ENCODE results near the gene SNX25. TPM values are rescaled to one million over a fixed set of nuclear protein-coding genes. Genes with fewer than 3 reads are reported as not detected.

SNX25 gene
- total and polyA plus RNA-seq, 10 of the 15 experiments (the other 5 are each of a cell fraction or from before 2014, with no cell fraction given), result 11.2 to 117 (median 62.8) TPM

GRCh38 chr4:185227713-185228278, 18.4 kb downstream of the SNX25 start:
- Histone ChIP-seq H2AFZ (ENCODE audit: control insufficient read depth, low read depth, low read length) (no peak overlapping the region), H3K9me3 (replicated peaks; ENCODE audit: control insufficient read depth, insufficient read depth, low read length) (no peaks in the 10 kb centered on the region), H3K27me3 (replicated peaks in 1 of 2; ENCODE audit: control insufficient read depth in 2 of 2, insufficient read depth in 2 of 2, low read length in 1 of 2) (no peaks in the 10 kb centered on the region), H3K79me2 (ENCODE audit: control insufficient read depth, insufficient read depth, low read length) (peaks cover 82% of the 10 kb centered on the region), H3K4me2 (ENCODE audit: control insufficient read depth, insufficient read depth) (no peak overlapping the region), H4K20me1 (ENCODE audit: control insufficient read depth, insufficient read depth) (peaks cover 30% of the 10 kb centered on the region), H3K4me3 (no peak overlapping the region), H3K9ac (ENCODE audit: control insufficient read depth, insufficient read depth, low read length) (no peak overlapping the region), H3K36me3 (ENCODE audit: control insufficient read depth in 2 of 2, insufficient read depth in 2 of 2, low read length in 1 of 2) (peaks cover 2 to 5% of the 10 kb centered on the region in 2 experiments; a peak in 3 of 4 replicates), H3K27ac (ENCODE audit: control insufficient read depth, insufficient read depth) (no peak overlapping the region), H3K4me1 (ENCODE audit: control insufficient read depth, insufficient read depth, low read length) (peaks cover 4% of the 10 kb centered on the region; the same call in 1 of the 2 replicates)
- DNase-seq (ENCODE audit: low read depth, low spot score) (no peak), FAIRE-seq (no peak), ATAC-seq (peak; percentile 16)
- in situ Hi-C loops (cut with MboI) (no loop called here), intact Hi-C loops (cut with micrococcal nuclease; ENCODE audit: unreplicated experiment) (no loop called here)
- ChIA-PET POLR2A (no interaction called here), SMC1A (ENCODE audit: uncharacterized antibody, unreplicated experiment) (interaction anchor here (1.1 to 1.6 kb wide), 3 partner anchors 15 to 32 kb away, joined by 3 to 6 read pairs (median 3); no protein-coding TSS in a partner anchor), RAD21 (ENCODE audit: unreplicated experiment) (no interaction called here), CTCF (interaction anchor here (0.9 to 2.0 kb wide), 4 partner anchors 13 to 52 kb away, joined by 3 to 7 read pairs (median 4); no protein-coding TSS in a partner anchor)
- WGBS (ENCODE audit: insufficient coverage, insufficient replicate concordance, low lambda C conversion rate, missing lambda C conversion rate), result 96% methylated on average over 9 of the region's 9 CpGs
- BruUV-seq (replicated peaks), result no TSS peak
- TF ChIP-seq KLF5 (IDR thresholded peaks at IDR 0.05; ENCODE audit: partially characterized antibody) (no peak), ZBED1 (IDR thresholded peaks at IDR 0.05; ENCODE audit: borderline replicate concordance) (no peak), RB1 (IDR thresholded peaks at IDR 0.05; ENCODE audit: borderline replicate concordance) (no peak), BCLAF1 (IDR thresholded peaks at IDR 0.05) (no peak), BRCA1 (IDR thresholded peaks at IDR 0.05; ENCODE audit: low read depth, low read length) (no peak), RUNX3 (IDR thresholded peaks at IDR 0.05; ENCODE audit: low read length) (no peak), NRF1 (conservative IDR thresholded peaks at IDR 0.05; ENCODE audit: low read depth, low read length) (no peak), E2F4 (IDR thresholded peaks at IDR 0.05; ENCODE audit: low read depth, low read length) (no peak), CEBPB (IDR thresholded peaks at IDR 0.05; ENCODE audit: borderline replicate concordance in 1 of 2, low read depth in 2 of 2, low read length in 2 of 2) (no peak), CUX1 (IDR thresholded peaks at IDR 0.05; ENCODE audit: insufficient replicate concordance, low read depth, low read length) (no peak), ESRRA (IDR thresholded peaks at IDR 0.05; ENCODE audit: low read length) (no peak), CTCF (IDR thresholded peaks at IDR 0.05 in 2 of 3, conservative IDR thresholded peaks at IDR 0.05 in 1 of 3; ENCODE audit: control insufficient read depth in 2 of 3, extremely low read depth in 1 of 3, insufficient read depth in 1 of 3, low read depth in 3 of 3, low read length in 3 of 3) (no peak), RBBP5 (conservative IDR thresholded peaks at IDR 0.05) (no peak)
